K562 (cell line): Measurements from ENCODE around the gene OR6C1. TPM values are rescaled to one million over a fixed set of nuclear protein-coding genes. Genes with fewer than 3 reads are reported as not detected.
"Not testable (repeated sequence)": the region's sequence is repeated elsewhere in the genome, so short reads cannot be mapped to it uniquely, and the experiment has no call there.

Experiments used
- ATAC-seq: fragments of 200-7000 bp; cut with Tn5 transposase; 3 replicates; pipeline ENCODE4 v1.9.1; 2020; ENCODE audit warnings: moderate library complexity
- BruUV-seq: library from RNA; stranded (reverse); fragments of 400-500 nt; replicated peaks from 2 replicates; lab custom pipeline; 2021; lab: Mats Ljungman, UMichigan
- CTCF ChIA-PET: fragments of 300-600 bp; formaldehyde crosslinking; extraction: SDS; loops from one replicate; lab custom pipeline; 2021; ENCODE audit warnings: low intra/inter-chr PET ratio; lab: Yijun Ruan, JAX
- POLR2A ChIA-PET: fragments of 300-600, 350-650 bp; sonication (Branson Sonifier 250); formaldehyde crosslinking; extraction: SDS; loops from one replicate; lab custom pipeline; 2021; ENCODE audit warnings: antibody characterized with exemption, inconsistent platforms; lab: Yijun Ruan, JAX
- DNase-seq, 4 experiments: peaks; one replicate each; pipeline versions ENCODE4 v3.0.0 to v3.0.0-alpha.2; 2011 to 2018; ENCODE audit warnings: low spot score in 3 of 4, mixed read lengths in 3 of 4; ENCODE audit errors: extremely low read depth in 1 of 4
- FAIRE-seq: peaks from 2 replicates; lab custom pipeline; 2011; peaks lifted over from hg19 to GRCh38; lab: Jason Lieb, UNC
- H2AFZ ChIP-seq: 2 replicates; pipeline ENCODE4 v1.6.0; 2011; ENCODE audit warnings: low read depth, low read length, control low read depth, inconsistent platforms
- H3K27ac ChIP-seq: fragments of 200-600 bp; 3 replicates; pipeline ENCODE4 v1.8.0; 2011; ENCODE audit warnings: low read depth, mild to moderate bottlenecking, control low read depth, inconsistent platforms, low read length, moderate library complexity, mixed read lengths; ENCODE audit errors: extremely low read depth
- H3K27me3 ChIP-seq, 2 experiments: fragments of 300-600 bp in 1 of 2; 2 replicates in 1 of 2; 3 replicates in 1 of 2; pipeline versions ENCODE4 v1.6.0 to v1.8.0; 2011; ENCODE audit warnings: inconsistent platforms in 2 of 2, low read length in 2 of 2, mild to moderate bottlenecking in 1 of 2, mixed read lengths in 1 of 2, moderate library complexity in 1 of 2; ENCODE audit not compliant: control insufficient read depth in 2 of 2, insufficient read depth in 2 of 2
- H3K36me3 ChIP-seq: fragments of 300-600 bp; 3 replicates; pipeline ENCODE4 v1.8.0; 2011; ENCODE audit warnings: mild to moderate bottlenecking, low read length, inconsistent platforms; ENCODE audit not compliant: control insufficient read depth, insufficient read depth
- H3K4me1 ChIP-seq, 2 experiments: fragments of 200-600 bp in 1 of 2; replicated peaks in 1 of 2; 2 replicates in 1 of 2; 3 replicates in 1 of 2; pipeline versions ENCODE4 v1.5.1 to v1.8.0; 2011; ENCODE audit warnings: inconsistent platforms in 2 of 2, low read length in 2 of 2, mild to moderate bottlenecking in 1 of 2, mixed read lengths in 1 of 2, moderate library complexity in 1 of 2; ENCODE audit not compliant: control insufficient read depth in 2 of 2, insufficient read depth in 2 of 2
- H3K4me2 ChIP-seq: 2 replicates; pipeline ENCODE4 v1.6.1; 2011; ENCODE audit warnings: low read length, control low read depth, inconsistent platforms, mixed read lengths; ENCODE audit not compliant: insufficient read depth
- H3K4me3 ChIP-seq: fragments of 200-600 bp; sonication (generic), shearing (Covaris generic); 2 replicates; pipeline ENCODE4 v1.5.1; 2016; ENCODE audit warnings: control low read depth, inconsistent platforms
- H3K79me2 ChIP-seq: fragments of 200-600 bp; 3 replicates; pipeline ENCODE4 v1.8.0; 2011; ENCODE audit warnings: low read length, inconsistent platforms; ENCODE audit not compliant: control insufficient read depth, insufficient read depth
- H3K9ac ChIP-seq, 2 experiments: 2 replicates each; pipeline versions ENCODE4 v1.6.0 to v1.6.1; 2011; ENCODE audit warnings: low read depth in 2 of 2, low read length in 2 of 2, control low read depth in 1 of 2, inconsistent platforms in 1 of 2, mild to moderate bottlenecking in 1 of 2, mixed read lengths in 1 of 2; ENCODE audit not compliant: insufficient read depth in 1 of 2
- H3K9me1 ChIP-seq: one replicate; pipeline ENCODE4 v1.6.0; 2011; ENCODE audit warnings: inconsistent platforms, mild to moderate bottlenecking, low read length, moderate library complexity; ENCODE audit not compliant: control insufficient read depth, insufficient read depth
- H3K9me3 ChIP-seq: replicated peaks from 2 replicates; pipeline ENCODE4 v1.5.1; 2011; ENCODE audit warnings: low read depth, low read length, inconsistent platforms; ENCODE audit not compliant: control insufficient read depth, insufficient read depth
- H4K20me1 ChIP-seq: replicated peaks from 2 replicates; pipeline ENCODE4 v1.6.1; 2011; ENCODE audit warnings: low read length, inconsistent platforms, mixed read lengths; ENCODE audit not compliant: control insufficient read depth, insufficient read depth
- EHMT2 ChIP-seq: fragments of 450-650 bp; IDR thresholded peaks from 2 replicates; pipeline ENCODE4 v1.6.1; 2018; ENCODE audit warnings: antibody characterized with exemption
- FOS ChIP-seq: IDR thresholded peaks from 3 replicates; pipeline ENCODE4 v1.6.1; 2011; ENCODE audit not compliant: insufficient read length; ENCODE audit errors: extremely low read depth
- GTF2A2 ChIP-seq: IDR thresholded peaks from 2 replicates; pipeline ENCODE4 v1.6.1; 2016; ENCODE audit warnings: mild to moderate bottlenecking, missing genetic modification characterization, missing compliant biosample characterization
- JUND ChIP-seq, 2 experiments: IDR thresholded peaks; 2 replicates in 1 of 2; 3 replicates in 1 of 2; pipeline ENCODE4 v1.6.1; 2011; ENCODE audit warnings: borderline replicate concordance in 2 of 2, low read depth in 2 of 2, low read length in 2 of 2, improper control_type of control experiment in 1 of 2, missing biosample characterization in 1 of 2, missing genetic modification characterization in 1 of 2, missing genetic modification reagents in 1 of 2
- MCM2 ChIP-seq: fragments of 450-650 bp; IDR thresholded peaks from 2 replicates; pipeline ENCODE4 v1.6.1; 2017; ENCODE audit warnings: low read depth, mild to moderate bottlenecking
- NFIC ChIP-seq: fragments of 450-650 bp; IDR thresholded peaks from 2 replicates; pipeline ENCODE4 v1.6.1; 2017; ENCODE audit warnings: mild to moderate bottlenecking, inconsistent platforms
- NR1H2 ChIP-seq: sonication (generic); formaldehyde crosslinking; IDR thresholded peaks from 2 replicates; pipeline ENCODE4 v1.4.0; 2020; ENCODE audit warnings: mild to moderate bottlenecking, missing genetic modification reagents
- POLR2H ChIP-seq: IDR thresholded peaks from 2 replicates; pipeline ENCODE4 v1.6.1; 2016; ENCODE audit warnings: missing genetic modification characterization, low read depth, mild to moderate bottlenecking, control low read depth, missing compliant biosample characterization, moderate library complexity
- RB1 ChIP-seq: fragments of 450-650 bp; IDR thresholded peaks from 2 replicates; pipeline ENCODE4 v1.6.1; 2017; ENCODE audit warnings: low read depth, mild to moderate bottlenecking
- TAF7 ChIP-seq: fragments of 450-650 bp; IDR thresholded peaks from 2 replicates; pipeline ENCODE4 v1.6.1; 2016; ENCODE audit warnings: missing genetic modification characterization, missing compliant biosample characterization
- TOE1 ChIP-seq, 2 experiments: fragments of 450-650 bp in 1 of 2; sonication (generic) in 1 of 2; formaldehyde crosslinking in 1 of 2; IDR thresholded peaks; 2 replicates each; pipeline versions ENCODE4 v1.7.1 to v1.8.0; 2016 to 2022; ENCODE audit warnings: borderline replicate concordance in 2 of 2, mild to moderate bottlenecking in 2 of 2, antibody characterized with exemption in 1 of 2, inconsistent platforms in 1 of 2, low read depth in 1 of 2, missing genetic modification reagents in 1 of 2, moderate library complexity in 1 of 2
- YY1 ChIP-seq, 3 experiments: IDR thresholded peaks; 2 replicates each; pipeline ENCODE4 v1.6.1; 2011; ENCODE audit warnings: low read length in 2 of 3, mild to moderate bottlenecking in 2 of 3, moderate library complexity in 2 of 3, borderline replicate concordance in 1 of 3, control low read depth in 1 of 3, low read depth in 1 of 3; ENCODE audit not compliant: insufficient read depth in 3 of 3, insufficient replicate concordance in 2 of 3, control insufficient read depth in 1 of 3, insufficient read length in 1 of 3; ENCODE audit errors: extremely low read depth in 1 of 3
- ZNF408 ChIP-seq: fragments of 250-450 bp; sonication (Bioruptor Pico); IDR thresholded peaks from 2 replicates; pipeline ENCODE4 v1.4.0; 2020; ENCODE audit warnings: low read depth, mild to moderate bottlenecking, moderate library complexity
- WGBS: fragments of 100-300 bp; shearing (Covaris generic); methylation state at CpG from one replicate; pipeline ENCODE4 v1.1.6; 2016; ENCODE audit warnings: low coverage, mixed read lengths; ENCODE audit not compliant: insufficient coverage; ENCODE audit errors: missing lambda C conversion rate; 5-methylcytosine and 5-hydroxymethylcytosine counted together
- in situ Hi-C: fragments of 300-500 bp; cut with MboI; formaldehyde crosslinking; loops from 4 replicates; pipeline ENCODE4 v1.15.0; 2018; ENCODE audit warnings: inconsistent platforms, mixed read lengths
- intact Hi-C: fragments of 100-400 bp; cut with micrococcal nuclease; formaldehyde crosslinking; loops from 2 replicates; pipeline ENCODE4 v1.14.2; 2022
- polyA plus RNA-seq, 8 experiments: library from polyadenylated mRNA; depleted of rRNA in 4 of 8; stranded (reverse) in 5 of 8; unstranded in 3 of 8; fragments of >200 nt; fragmentation: Nextera tagmentation in 2 of 8; fragmentation: Illumina TruSeq in 1 of 8; extraction: Ambion mirVana in 2 of 8; extraction: Trizol in 1 of 8; gene quantifications; 2 replicates each; pipeline versions ENCODE4 v1.2.1 to v1.2.3, GENCODE V29; 2011 to 2014; ENCODE audit warnings: inconsistent platforms in 1 of 8, missing spikeins in 1 of 8
- total RNA-seq, 7 experiments: library from RNA; depleted of rRNA in 6 of 7; stranded (reverse); fragments of >200 nt in 6 of 7; fragmentation: Illumina TruSeq in 2 of 7; extraction: Trizol in 2 of 7; gene quantifications; 2 replicates each; pipeline versions ENCODE4 v1.2.1 to v1.2.3, GENCODE V29; 2011 to 2021; ENCODE audit warnings: low replicate concordance in 1 of 7
- TF ChIP-seq, protein P1 (sequence below): IDR thresholded peaks from 3 replicates; pipeline ENCODE4 v1.6.1; 2011; ENCODE audit warnings: borderline replicate concordance, mild to moderate bottlenecking, moderate library complexity; ENCODE audit not compliant: insufficient read length; ENCODE audit errors: extremely low read depth

Gene OR6C1
- total and polyA plus RNA-seq, 9 of the 15 experiments (the other 6 are each of a cell fraction or from before 2014, with no cell fraction given) = not detected

DNA sequence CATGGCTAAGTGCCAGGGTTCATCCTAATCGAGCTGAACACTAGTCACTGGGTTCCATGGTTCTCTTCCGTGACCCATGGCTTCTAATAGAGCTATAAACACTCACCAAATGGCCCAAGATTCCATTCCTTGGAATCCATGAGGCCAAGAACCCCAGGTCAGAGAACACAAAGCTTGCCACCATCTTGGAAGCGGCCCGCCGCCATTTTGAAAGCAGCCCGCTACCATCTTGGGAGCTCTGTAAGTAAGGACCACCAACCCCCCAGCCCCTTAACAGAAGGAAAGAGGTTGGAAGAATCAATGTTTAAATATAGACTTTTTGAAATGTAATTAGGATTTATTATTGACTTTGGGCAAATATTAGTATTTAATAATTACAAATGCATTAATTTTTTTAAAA lies 11.7 kb downstream of the OR6C1 start:
- H3K4me2 ChIP-seq = peak overlapping the region; percentile 34; the same call in 1 of the 2 replicates
- ATAC-seq, in situ Hi-C loops: not testable (repeated sequence)

DNA sequence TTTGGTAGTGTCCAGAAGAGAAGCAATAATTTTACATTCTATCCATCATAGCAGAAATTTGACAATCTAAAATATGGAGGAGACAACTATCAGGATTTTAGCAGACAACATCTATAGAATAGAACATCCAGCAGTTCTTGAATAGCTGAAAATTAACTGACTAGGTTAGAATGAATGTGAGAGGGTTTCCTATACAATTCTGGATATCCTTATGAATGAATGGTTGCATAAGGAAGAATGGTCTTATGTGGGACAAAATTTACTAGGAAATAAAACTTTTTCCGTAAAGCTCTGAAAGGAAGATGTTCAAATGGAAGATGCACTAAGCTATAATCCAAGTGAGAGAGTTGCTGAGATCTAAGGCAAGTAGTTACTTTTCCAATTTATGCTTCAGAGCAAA lies 16.3 kb downstream of the OR6C1 start, which contains the start of gene OR6C3:
TSS of gene OR6C3 (plus strand) at position 301 of the 400 bp plus-strand sequence. CDS start 955 bp downstream, outside the sequence.
- BruUV-seq = no TSS peak
- no peaks in the 10 kb centered on the region for H3K36me3 ChIP-seq
- H3K79me2 ChIP-seq = no peaks in the 10 kb centered on the region
- POLR2A ChIA-PET = no interaction called here
- no peaks in the 10 kb centered on the region for H3K4me1 ChIP-seq
- H3K27ac ChIP-seq = no peak within 1 kb of the TSS
- CTCF ChIA-PET = no interaction called here
- H3K4me3 ChIP-seq = no peak within 1 kb of the TSS
- WGBS = 3% methylated on average over 1 of the region's 1 CpG
- no peaks in the 10 kb centered on the region for H3K9me1 ChIP-seq
- no peak within 1 kb of the TSS for H2AFZ ChIP-seq
- ATAC-seq (no peak), FAIRE-seq (no peak), DNase-seq (no peak)
- no peaks in the 10 kb centered on the region for H3K9me3 ChIP-seq
- intact Hi-C loops = no loop called here
- no peaks in the 10 kb centered on the region for H4K20me1 ChIP-seq
- H3K4me2 ChIP-seq = no peak within 1 kb of the TSS
- H3K27me3 ChIP-seq = no peaks in the 10 kb centered on the region
- H3K9ac ChIP-seq = no peak within 1 kb of the TSS
- in situ Hi-C loops = no loop called here
- TF ChIP-seq, protein P1, sequence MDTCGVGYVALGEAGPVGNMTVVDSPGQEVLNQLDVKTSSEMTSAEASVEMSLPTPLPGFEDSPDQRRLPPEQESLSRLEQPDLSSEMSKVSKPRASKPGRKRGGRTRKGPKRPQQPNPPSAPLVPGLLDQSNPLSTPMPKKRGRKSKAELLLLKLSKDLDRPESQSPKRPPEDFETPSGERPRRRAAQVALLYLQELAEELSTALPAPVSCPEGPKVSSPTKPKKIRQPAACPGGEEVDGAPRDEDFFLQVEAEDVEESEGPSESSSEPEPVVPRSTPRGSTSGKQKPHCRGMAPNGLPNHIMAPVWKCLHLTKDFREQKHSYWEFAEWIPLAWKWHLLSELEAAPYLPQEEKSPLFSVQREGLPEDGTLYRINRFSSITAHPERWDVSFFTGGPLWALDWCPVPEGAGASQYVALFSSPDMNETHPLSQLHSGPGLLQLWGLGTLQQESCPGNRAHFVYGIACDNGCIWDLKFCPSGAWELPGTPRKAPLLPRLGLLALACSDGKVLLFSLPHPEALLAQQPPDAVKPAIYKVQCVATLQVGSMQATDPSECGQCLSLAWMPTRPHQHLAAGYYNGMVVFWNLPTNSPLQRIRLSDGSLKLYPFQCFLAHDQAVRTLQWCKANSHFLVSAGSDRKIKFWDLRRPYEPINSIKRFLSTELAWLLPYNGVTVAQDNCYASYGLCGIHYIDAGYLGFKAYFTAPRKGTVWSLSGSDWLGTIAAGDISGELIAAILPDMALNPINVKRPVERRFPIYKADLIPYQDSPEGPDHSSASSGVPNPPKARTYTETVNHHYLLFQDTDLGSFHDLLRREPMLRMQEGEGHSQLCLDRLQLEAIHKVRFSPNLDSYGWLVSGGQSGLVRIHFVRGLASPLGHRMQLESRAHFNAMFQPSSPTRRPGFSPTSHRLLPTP = no peak
- no peak for TF ChIP-seq FOS
- TF ChIP-seq TOE1 (IDR thresholded peaks at IDR 0.05; ENCODE audit: borderline replicate concordance) = no peak
- TF ChIP-seq TOE1 (CRISPR knock-in tag; IDR thresholded peaks at IDR 0.05; ENCODE audit: borderline replicate concordance, low read depth) = no peak
- TF ChIP-seq ZNF408 (CRISPR knock-in tag) = no peak
- no peak for TF ChIP-seq POLR2H (tag)
- no peak for TF ChIP-seq JUND (IDR thresholded peaks at IDR 0.05; ENCODE audit: borderline replicate concordance, low read depth, low read length)
- no peak for TF ChIP-seq JUND (tag; IDR thresholded peaks at IDR 0.05; ENCODE audit: borderline replicate concordance, low read depth, low read length)
- no peak for TF ChIP-seq RB1
- no peak for TF ChIP-seq MCM2
- TF ChIP-seq NR1H2 (CRISPR knock-in tag) = no peak

More for the DNA sequence above, 11.7 kb downstream of the OR6C1 start:
- POLR2A ChIA-PET = interaction anchor here (1.0 kb wide), 1 partner anchor 9 kb away, joined by 3 read pairs; no protein-coding TSS in a partner anchor
- BruUV-seq, H3K27ac ChIP-seq, H3K27me3 ChIP-seq, H3K9me1 ChIP-seq, H3K79me2 ChIP-seq, H3K9me3 ChIP-seq, H3K9ac ChIP-seq, H3K4me3 ChIP-seq, H3K36me3 ChIP-seq, H3K4me1 ChIP-seq, H4K20me1 ChIP-seq, CTCF ChIA-PET, intact Hi-C loops, FAIRE-seq: not testable (repeated sequence)
- H2AFZ ChIP-seq = peak overlapping the region; percentile 79
- TF ChIP-seq GTF2A2 (0 out of 2 replicates have a peak, but pooled peaks have one; percentile 33), TAF7 (tag) (0 out of 2 replicates have a peak, but pooled peaks have one; percentile 20), NFIC (peak; percentile 24; the same call in 1 of the 2 replicates), EHMT2 (peak; percentile 22; the same call in 1 of the 2 replicates), YY1 (IDR thresholded peaks at IDR 0.05; ENCODE audit: borderline replicate concordance in 1 of 3, control insufficient read depth in 1 of 3, extremely low read depth in 1 of 3, insufficient read depth in 3 of 3, insufficient read length in 1 of 3, insufficient replicate concordance in 2 of 3, low read depth in 1 of 3, low read length in 2 of 3) (peak; percentile 36 to 86 (median 43))
- peak in 1 of 4 experiments; percentile 4 for DNase-seq
- WGBS = 15% methylated on average over 6 of the region's 6 CpGs
